B cell (primary cell): Measurements from ENCODE around the gene ZSWIM4. TPM values are rescaled to one million over a fixed set of nuclear protein-coding genes. Genes with fewer than 3 reads are reported as not detected.

Experiments used
- ATAC-seq: fragments of 200-7000 bp; cut with Tn5 transposase; one replicate; pipeline ENCODE4 v1.10.0; 2021; ENCODE audit warnings: low read depth, mild to moderate bottlenecking, moderate number of reproducible peaks, moderate library complexity
- CTCF ChIA-PET: fragments of 350-600 bp; sonication (Branson Sonifier 250); formaldehyde crosslinking; loops from one replicate; lab custom pipeline; 2021; ENCODE audit warnings: antibody characterized with exemption, inconsistent platforms; lab: Charles Lee
- POLR2A ChIA-PET: fragments of 350-600 bp; sonication (Branson Sonifier 250); formaldehyde crosslinking; loops from one replicate; lab custom pipeline; 2021; ENCODE audit warnings: antibody characterized with exemption; lab: Charles Lee
- DNase-seq: peaks from one replicate; pipeline ENCODE4 v3.0.0; 2013
- H2AFZ ChIP-seq: 2 replicates; pipeline ENCODE4 v1.6.1; 2012; ENCODE audit warnings: mild to moderate bottlenecking, low read depth, low read length; ENCODE audit not compliant: insufficient read depth, poor library complexity, severe bottlenecking
- H3K27ac ChIP-seq, 2 donors: 1 replicate in 1 of 2; 2 replicates in 1 of 2; pipeline ENCODE4 v1.5.1; 2012 to 2013; ENCODE audit warnings: low read length in 2 of 2, mild to moderate bottlenecking in 2 of 2, moderate library complexity in 1 of 2
- H3K27me3 ChIP-seq, 4 experiments: fragments of 200-600 bp in 1 of 4; sonication (generic) in 1 of 4; replicated peaks in 1 of 4; 1 replicate in 2 of 4; 2 replicates in 2 of 4; pipeline versions ENCODE4 v1.6.1 to v1.7.0; 2013 to 2016; ENCODE audit warnings: low read length in 3 of 4, mild to moderate bottlenecking in 2 of 4, mixed read lengths in 1 of 4, moderate library complexity in 1 of 4; ENCODE audit not compliant: insufficient read depth in 4 of 4, control insufficient read depth in 3 of 4; ENCODE audit errors: control extremely low read depth in 1 of 4
- H3K36me3 ChIP-seq, 2 experiments: replicated peaks in 1 of 2; 1 replicate in 1 of 2; 2 replicates in 1 of 2; pipeline versions ENCODE4 v1.6.1 to v1.7.1; 2013; ENCODE audit warnings: low read length in 1 of 2; ENCODE audit not compliant: insufficient read depth in 2 of 2, control insufficient read depth in 1 of 2; ENCODE audit errors: control extremely low read depth in 1 of 2, extremely low read depth in 1 of 2
- H3K4me1 ChIP-seq, 2 donors: fragments of 200-600 bp in 1 of 2; sonication (generic) in 1 of 2; 1 replicate in 1 of 2; 2 replicates in 1 of 2; pipeline versions ENCODE4 v1.5.1 to v1.6.1; 2013 to 2017; ENCODE audit warnings: low read length in 2 of 2; ENCODE audit not compliant: control insufficient read depth in 2 of 2, insufficient read depth in 2 of 2
- H3K4me2 ChIP-seq: replicated peaks from 2 replicates; pipeline ENCODE3; 2012; ENCODE audit warnings: mild to moderate bottlenecking, low read depth, low read length; ENCODE audit not compliant: poor library complexity, severe bottlenecking
- H3K4me3 ChIP-seq, 5 experiments: fragments of 200-600 bp in 1 of 5; sonication (generic) in 1 of 5; 1 replicate in 3 of 5; 2 replicates in 2 of 5; pipeline versions ENCODE4 v1.5.1 to v1.7.0; 2011 to 2016; ENCODE audit warnings: low read length in 4 of 5, mild to moderate bottlenecking in 4 of 5, low read depth in 2 of 5, control low read depth in 1 of 5, moderate library complexity in 1 of 5; ENCODE audit not compliant: insufficient read depth in 1 of 5; ENCODE audit errors: control extremely low read depth in 1 of 5, extremely low read depth in 1 of 5
- H3K79me2 ChIP-seq: fragments of 200-600 bp; sonication (generic); one replicate; pipeline ENCODE4 v1.6.0; 2016; ENCODE audit warnings: low read length; ENCODE audit not compliant: control insufficient read depth, insufficient read depth
- H3K9ac ChIP-seq: fragments of 200-600 bp; sonication (generic); 2 replicates; pipeline ENCODE4 v1.6.1; 2017; ENCODE audit warnings: mild to moderate bottlenecking, low read length, moderate library complexity
- H3K9me3 ChIP-seq, 3 donors: one replicate each; pipeline versions ENCODE4 v1.6.1 to v1.7.1; 2013; ENCODE audit warnings: low read length in 2 of 3; ENCODE audit not compliant: control insufficient read depth in 2 of 3, insufficient read depth in 1 of 3; ENCODE audit errors: control extremely low read depth in 1 of 3
- H4K20me1 ChIP-seq: 2 replicates; pipeline ENCODE4 v1.6.0; 2012; ENCODE audit warnings: mild to moderate bottlenecking, low read length; ENCODE audit not compliant: insufficient read depth, control insufficient read depth, poor library complexity, severe bottlenecking
- H3K27ac Mint-ChIP-seq: one replicate; pipeline ENCODE4 v1.8.0; 2021; ENCODE audit warnings: mixed read lengths
- H3K27me3 Mint-ChIP-seq: one replicate; pipeline ENCODE4 v1.8.0; 2021; ENCODE audit warnings: mixed read lengths
- H3K4me1 Mint-ChIP-seq: one replicate; pipeline ENCODE4 v1.8.0; 2021; ENCODE audit warnings: mixed read lengths
- H3K4me3 Mint-ChIP-seq: one replicate; pipeline ENCODE4 v1.8.0; 2021; ENCODE audit warnings: mixed read lengths
- H3K9me3 Mint-ChIP-seq: one replicate; pipeline ENCODE4 v1.8.0; 2022; ENCODE audit warnings: mixed read lengths; ENCODE audit not compliant: insufficient read depth
- CTCF ChIP-seq: fragments of 200-600 bp; IDR thresholded peaks from one replicate; pipeline ENCODE4 v1.8.0; 2022; ENCODE audit warnings: antibody characterized with exemption, mild to moderate bottlenecking
- EZH2 ChIP-seq: IDR thresholded peaks from 2 replicates; pipeline ENCODE4 v1.6.1; 2012; ENCODE audit warnings: borderline replicate concordance, low read depth, mild to moderate bottlenecking, moderate library complexity, low read length; ENCODE audit not compliant: insufficient read depth, poor library complexity, severe bottlenecking
- WGBS: methylation state at CpG from one replicate; pipeline ENCODE4 v1.1.5; 2013; ENCODE audit warnings: missing lambda C conversion rate; ENCODE audit not compliant: insufficient coverage; 5-methylcytosine and 5-hydroxymethylcytosine counted together
- intact Hi-C: fragments of 100-400 bp; cut with micrococcal nuclease; formaldehyde crosslinking; loops from one replicate; pipeline ENCODE4 v1.10.0; 2022
- polyA plus RNA-seq: library from polyadenylated mRNA; depleted of rRNA; stranded (reverse); fragments of >200 nt; gene quantifications from 2 replicates; pipeline ENCODE4 v1.2.3, GENCODE V29; 2012
- total RNA-seq, 2 donors: library from RNA; stranded (reverse); fragments of 120-200 nt in 1 of 2; gene quantifications; 1 replicate in 1 of 2; 2 replicates in 1 of 2; pipeline versions ENCODE4 v1.2.3 to v1.2.4, GENCODE V29; 2013 to 2022

The ZSWIM4 gene
- total and polyA plus RNA-seq, 2 donors (not counting 1 experiment from before 2014, with no cell fraction given), result 2.6 to 10.6 TPM

DNA sequence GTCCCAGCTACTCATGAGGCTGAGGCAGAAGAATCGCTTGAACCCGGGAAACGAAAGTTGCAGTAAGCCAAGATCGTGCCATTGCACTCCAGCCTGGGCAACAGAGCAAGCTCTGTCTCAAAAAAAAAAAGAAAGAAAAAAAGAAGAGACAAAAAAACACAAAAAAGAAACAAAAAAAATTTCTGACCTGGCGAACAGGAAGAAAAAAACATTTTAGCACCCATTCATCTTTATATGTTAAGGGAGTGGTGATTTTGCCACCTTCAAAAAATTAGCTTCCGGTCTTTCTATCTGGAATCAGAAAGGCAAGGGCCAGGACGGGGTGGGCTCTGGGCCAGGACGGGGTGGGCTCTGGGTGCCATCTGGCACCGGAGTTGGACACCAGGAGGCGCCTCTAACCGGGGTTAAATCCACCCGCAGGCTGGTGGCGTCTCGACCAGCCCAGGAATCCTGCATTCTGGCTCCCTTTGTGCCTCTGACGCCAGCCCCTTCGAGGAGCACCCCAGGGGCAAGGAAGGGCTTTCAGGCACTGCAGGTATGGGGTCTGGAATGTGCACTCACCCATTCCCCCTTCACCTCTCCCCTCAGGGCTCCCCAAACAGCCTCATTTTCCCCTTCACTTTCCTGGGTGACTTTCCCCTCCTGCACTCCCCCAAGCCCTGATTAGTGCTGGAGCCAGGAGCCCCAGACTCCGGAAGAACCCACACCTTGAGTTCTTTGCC is 10.4 kb upstream of the ZSWIM4 start:
- no peaks in the 10 kb centered on the region for H3K9me3 Mint-ChIP-seq
- Histone ChIP-seq H2AFZ (peak overlapping the region; percentile 69), H4K20me1 (no peaks in the 10 kb centered on the region), H3K9ac (no peak overlapping the region), H3K36me3 (no peaks in the 10 kb centered on the region), H3K27ac (no peak overlapping the region), H3K4me3 (no peak overlapping the region), H3K27me3 (no peaks in the 10 kb centered on the region), H3K4me2 (peak overlapping the region; percentile 61), H3K9me3 (no peaks in the 10 kb centered on the region), H3K79me2 (peaks cover 3% of the 10 kb centered on the region), H3K4me1 (peaks cover 33 to 53% of the 10 kb centered on the region in 2 donors)
- TF ChIP-seq EZH2, result no peak
- peak; percentile 78 for TF ChIP-seq CTCF
- peak overlapping the region; percentile 62 for H3K4me3 Mint-ChIP-seq
- ATAC-seq (peak; percentile 71), DNase-seq (peak; percentile 76)
- CTCF ChIA-PET, result interaction anchor here (0.7 to 9.6 kb wide), 13 partner anchors 10 to 289 kb away, joined by 3 to 250 read pairs (median 5); partner anchors contain the start of genes C19orf53 and ZSWIM4
- H3K27me3 Mint-ChIP-seq, result no peaks in the 10 kb centered on the region
- peak overlapping the region; percentile 42 for H3K27ac Mint-ChIP-seq
- intact Hi-C loops, result loop anchor here (1.0 kb wide), 1 partner anchor 77 kb away; no protein-coding TSS in a partner anchor
- POLR2A ChIA-PET, result interaction anchor here (0.7 to 2.3 kb wide), 6 partner anchors 10 to 729 kb away, joined by 3 to 13 read pairs (median 5); partner anchors contain the start of genes C19orf53 and ZSWIM4
- WGBS, result 7% methylated on average over 11 of the region's 17 CpGs
- H3K4me1 Mint-ChIP-seq, result peaks cover 37% of the 10 kb centered on the region

DNA sequence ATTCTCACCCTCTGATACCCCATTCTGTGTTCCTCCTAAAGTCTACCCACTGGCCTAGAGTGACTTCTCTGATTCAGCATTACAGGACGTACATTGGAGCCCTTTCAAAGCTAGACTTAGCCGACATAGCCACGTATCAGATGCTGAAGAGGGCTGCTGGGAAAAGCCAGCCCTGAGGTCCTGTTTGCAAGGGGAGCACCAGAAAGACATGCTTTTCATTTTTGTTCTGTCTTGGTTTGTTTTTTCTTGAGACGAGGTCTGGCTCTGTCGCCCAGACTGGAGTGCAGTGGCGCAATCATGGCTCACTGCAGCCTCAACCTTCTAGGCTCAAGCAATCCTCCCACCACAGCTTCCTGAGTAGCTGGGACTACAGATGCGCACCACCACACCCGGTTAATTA is 6.3 kb upstream of the ZSWIM4 start:
- Mint-ChIP-seq H3K27me3 (no peaks in the 10 kb centered on the region), H3K4me3 (peak overlapping the region; percentile 74), H3K27ac (peak overlapping the region; percentile 84), H3K4me1 (peaks cover 34% of the 10 kb centered on the region), H3K9me3 (no peaks in the 10 kb centered on the region)
- H3K27me3 ChIP-seq, result no peaks in the 10 kb centered on the region
- peak overlapping the region; percentile 33 for H2AFZ ChIP-seq
- no peaks in the 10 kb centered on the region for H3K36me3 ChIP-seq
- H3K9ac ChIP-seq, result no peak overlapping the region
- no peak overlapping the region for H3K4me3 ChIP-seq
- no peaks in the 10 kb centered on the region for H3K9me3 ChIP-seq
- DNase-seq (peak; percentile 30), ATAC-seq (peak; percentile 25)
- peaks cover 3% of the 10 kb centered on the region for H3K79me2 ChIP-seq
- ChIA-PET POLR2A (interaction anchor here (0.6 to 3.4 kb wide), 5 partner anchors 48 to 260 kb away, joined by 3 to 18 read pairs (median 14); no protein-coding TSS in a partner anchor), CTCF (interaction anchor here (0.6 to 9.6 kb wide), 4 partner anchors 8 to 72 kb away, joined by 3 to 250 read pairs (median 6); no protein-coding TSS in a partner anchor)
- H4K20me1 ChIP-seq, result no peaks in the 10 kb centered on the region
- intact Hi-C loops, result no loop called here
- H3K27ac ChIP-seq, result no peak overlapping the region
- TF ChIP-seq CTCF (no peak), EZH2 (no peak)
- peaks cover 33 to 48% of the 10 kb centered on the region in 2 donors for H3K4me1 ChIP-seq
- H3K4me2 ChIP-seq, result peak overlapping the region; percentile 83
- WGBS, result 25% methylated on average over 5 of the region's 8 CpGs
